ENCODE results near the gene NRDE2. TPM values are rescaled to one million over a fixed set of nuclear protein-coding genes. Genes with fewer than 3 reads are reported as not detected.

The NRDE2 gene
- total RNA-seq, 1 experiment from 2014 or later = 3.6 TPM

GRCh38 chr14:90276646-90277367 lies 54.9 kb downstream of the NRDE2 start:
- peak; percentile 76 for DNase-seq
- Histone ChIP-seq H3K4me3 (ENCODE audit: insufficient read depth, low read depth, low read length) (no peak overlapping the region), H3K36me3 (replicated peaks; ENCODE audit: control insufficient read depth, insufficient read depth, low read length) (peaks cover 7% of the 10 kb centered on the region), H3K27me3 (ENCODE audit: control insufficient read depth, insufficient read depth, low read length) (no peaks in the 10 kb centered on the region)

GRCh38 chr14:90275820-90276219 lies 55.9 kb downstream of the NRDE2 start:
- Histone ChIP-seq H3K4me3 (ENCODE audit: insufficient read depth, low read depth, low read length) (no peak overlapping the region), H3K36me3 (replicated peaks; ENCODE audit: control insufficient read depth, insufficient read depth, low read length) (peaks cover 10% of the 10 kb centered on the region), H3K27me3 (ENCODE audit: control insufficient read depth, insufficient read depth, low read length) (no peaks in the 10 kb centered on the region)
- no peak for DNase-seq

DNA sequence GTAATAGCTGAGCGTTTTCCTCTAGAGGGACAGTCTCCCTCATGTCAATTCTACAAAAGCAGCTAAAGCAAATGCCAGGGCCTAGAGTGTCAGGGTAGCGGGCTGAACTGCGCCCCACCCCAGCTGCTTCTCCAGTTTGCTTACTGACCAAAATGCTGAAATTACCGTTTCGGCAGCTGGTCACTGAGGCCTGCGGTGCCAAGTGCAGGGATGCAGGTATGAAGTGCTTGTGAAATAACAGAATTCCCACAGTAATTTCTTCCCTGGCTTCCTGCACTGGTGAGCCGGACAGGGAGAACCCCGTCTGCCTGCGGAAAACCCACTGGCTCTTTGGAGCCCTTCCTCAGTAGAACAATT lies 56.3 kb downstream of the NRDE2 start:
- no peaks in the 10 kb centered on the region for H3K27me3 ChIP-seq (ENCODE audit: control insufficient read depth, insufficient read depth, low read length)
- no peak overlapping the region for H3K4me3 ChIP-seq (ENCODE audit: insufficient read depth, low read depth, low read length)
- H3K36me3 ChIP-seq (replicated peaks; ENCODE audit: control insufficient read depth, insufficient read depth, low read length) = peaks cover 14% of the 10 kb centered on the region
- no peak for DNase-seq

GRCh38 chr14:90274808-90275457 lies 56.8 kb downstream of the NRDE2 start:
- no peak for DNase-seq
- Histone ChIP-seq H3K36me3 (replicated peaks; ENCODE audit: control insufficient read depth, insufficient read depth, low read length) (peaks cover 15% of the 10 kb centered on the region), H3K27me3 (ENCODE audit: control insufficient read depth, insufficient read depth, low read length) (no peaks in the 10 kb centered on the region), H3K4me3 (ENCODE audit: insufficient read depth, low read depth, low read length) (no peak overlapping the region)

DNA sequence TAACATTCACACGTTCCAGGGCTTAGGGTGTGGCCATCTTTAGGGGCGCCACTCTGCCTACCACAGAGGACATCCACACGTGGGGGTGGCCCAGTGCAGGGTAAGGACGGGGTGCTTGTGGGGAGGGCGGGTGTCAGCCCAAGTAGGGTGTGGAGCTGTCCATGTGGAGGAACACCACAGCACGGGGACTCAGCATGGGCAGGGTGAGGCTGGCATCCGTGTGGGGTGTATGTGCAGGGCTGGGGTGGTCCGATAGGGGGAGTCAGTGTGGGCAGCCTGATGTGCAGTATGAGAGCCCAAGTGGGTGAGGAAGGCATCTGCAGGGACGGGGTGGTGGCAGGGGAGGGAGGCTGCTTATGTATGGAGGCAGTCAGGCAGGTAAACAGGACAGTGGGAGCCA lies 57.7 kb downstream of the NRDE2 start:
- no peaks in the 10 kb centered on the region for H3K27me3 ChIP-seq (ENCODE audit: control insufficient read depth, insufficient read depth, low read length)
- H3K4me3 ChIP-seq (ENCODE audit: insufficient read depth, low read depth, low read length) = no peak overlapping the region
- H3K36me3 ChIP-seq (replicated peaks; ENCODE audit: control insufficient read depth, insufficient read depth, low read length) = peaks cover 18% of the 10 kb centered on the region
- peak; percentile 70 for DNase-seq

- no peak overlapping the region for H3K4me3 ChIP-seq (ENCODE audit: insufficient read depth, low read depth, low read length)
- no peak for DNase-seq
- peaks cover 22% of the 10 kb centered on the region for H3K36me3 ChIP-seq (replicated peaks; ENCODE audit: control insufficient read depth, insufficient read depth, low read length)
- H3K27me3 ChIP-seq (ENCODE audit: control insufficient read depth, insufficient read depth, low read length) = no peaks in the 10 kb centered on the region
Measured at GRCh38 chr14:90273532-90273931, 58.2 kb downstream of the NRDE2 start.

- no peak overlapping the region for H3K4me3 ChIP-seq (ENCODE audit: insufficient read depth, low read depth, low read length)
- no peak for DNase-seq
- peaks cover 28% of the 10 kb centered on the region for H3K36me3 ChIP-seq (replicated peaks; ENCODE audit: control insufficient read depth, insufficient read depth, low read length)
- H3K27me3 ChIP-seq (ENCODE audit: control insufficient read depth, insufficient read depth, low read length) = no peaks in the 10 kb centered on the region
Measured at GRCh38 chr14:90272523-90272922, 59.2 kb downstream of the NRDE2 start.

- Histone ChIP-seq H3K36me3 (replicated peaks; ENCODE audit: control insufficient read depth, insufficient read depth, low read length) (peaks cover 51% of the 10 kb centered on the region), H3K4me3 (ENCODE audit: insufficient read depth, low read depth, low read length) (no peak overlapping the region), H3K27me3 (ENCODE audit: control insufficient read depth, insufficient read depth, low read length) (no peaks in the 10 kb centered on the region)
- no peak for DNase-seq
Measured at GRCh38 chr14:90268420-90268819, 63.3 kb downstream of the NRDE2 start.

DNA sequence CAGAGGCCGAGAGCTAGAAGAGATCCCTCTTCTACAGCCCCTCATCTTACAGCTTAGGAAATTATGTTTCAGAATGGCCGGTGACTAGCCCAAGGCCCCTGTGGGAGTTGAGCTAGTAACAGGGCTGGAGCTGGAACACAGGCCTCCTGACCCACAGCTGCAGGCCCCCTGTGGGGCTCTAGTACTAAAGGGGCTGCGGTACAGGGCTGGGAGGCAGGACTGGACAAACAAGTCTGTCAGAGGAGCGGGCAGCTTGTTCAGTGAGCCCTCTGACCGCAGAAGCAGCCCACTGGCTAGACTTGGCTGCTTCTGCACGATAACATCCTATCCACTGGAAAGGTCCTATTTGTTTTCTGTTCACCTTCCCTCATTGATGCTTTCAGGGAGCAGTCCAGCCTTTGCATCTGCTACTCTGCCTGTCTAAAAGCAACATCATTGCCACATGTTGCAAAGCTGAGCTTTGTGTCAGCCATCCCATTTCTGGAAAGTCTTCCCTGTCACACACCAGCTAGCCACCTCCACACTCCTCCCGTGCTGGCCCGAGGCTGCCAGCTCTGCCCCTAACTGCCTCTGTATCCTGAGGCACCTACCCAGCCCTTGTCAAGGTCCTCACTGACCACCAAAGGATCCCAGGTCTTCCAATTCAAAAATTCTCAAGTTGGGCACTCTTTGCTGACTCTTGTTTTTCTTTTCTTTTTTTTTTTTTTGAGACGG lies 65.1 kb downstream of the NRDE2 start:
- H3K36me3 ChIP-seq (replicated peaks; ENCODE audit: control insufficient read depth, insufficient read depth, low read length) = peaks cover 47% of the 10 kb centered on the region
- H3K27me3 ChIP-seq (ENCODE audit: control insufficient read depth, insufficient read depth, low read length) = no peaks in the 10 kb centered on the region
- H3K4me3 ChIP-seq (ENCODE audit: insufficient read depth, low read depth, low read length) = no peak overlapping the region
- no peak for DNase-seq

DNA sequence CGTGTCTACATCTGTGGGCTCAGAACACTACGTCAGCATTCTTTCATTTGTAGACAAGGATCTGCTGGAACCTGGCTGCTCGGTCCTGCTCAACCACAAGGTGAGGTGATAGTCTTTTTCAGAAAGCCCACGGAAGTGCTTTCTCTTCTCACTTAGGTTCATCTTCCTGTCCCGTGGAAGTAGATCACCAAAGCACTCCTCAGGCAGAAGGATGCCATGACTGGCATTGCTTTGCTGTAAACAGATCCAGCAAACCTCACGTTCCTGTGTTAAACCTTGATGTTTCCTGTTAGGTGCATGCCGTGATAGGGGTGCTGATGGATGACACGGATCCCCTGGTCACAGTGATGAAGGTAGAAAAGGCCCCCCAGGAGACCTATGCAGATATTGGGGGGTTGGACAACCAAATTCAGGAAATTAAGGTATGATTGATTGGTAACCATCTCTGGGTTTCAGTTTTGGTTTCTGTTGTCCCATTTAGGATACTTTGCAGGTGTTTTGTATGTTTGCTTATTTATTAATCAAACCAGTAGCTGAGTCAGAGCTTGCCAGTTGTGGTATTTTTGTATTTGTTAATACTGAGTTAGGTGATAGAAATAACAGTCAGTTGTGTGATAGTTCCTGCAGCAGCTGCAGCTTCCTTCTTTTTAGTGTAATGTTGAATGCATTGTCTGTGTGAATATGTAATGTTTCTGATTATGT lies 67.8 kb downstream of the NRDE2 start:
- no peak for DNase-seq
- no peaks in the 10 kb centered on the region for H3K27me3 ChIP-seq (ENCODE audit: control insufficient read depth, insufficient read depth, low read length)
- peaks cover 41% of the 10 kb centered on the region for H3K36me3 ChIP-seq (replicated peaks; ENCODE audit: control insufficient read depth, insufficient read depth, low read length)
- H3K4me3 ChIP-seq (ENCODE audit: insufficient read depth, low read depth, low read length) = no peak overlapping the region

- peak within 1 kb of the TSS; percentile 92 for H3K4me3 ChIP-seq (ENCODE audit: insufficient read depth, low read depth, low read length)
- H3K36me3 ChIP-seq (replicated peaks; ENCODE audit: control insufficient read depth, insufficient read depth, low read length) = peaks cover 7% of the 10 kb centered on the region
- peak; percentile 89 for DNase-seq
- H3K27me3 ChIP-seq (ENCODE audit: control insufficient read depth, insufficient read depth, low read length) = no peaks in the 10 kb centered on the region
Measured at GRCh38 chr14:90256354-90257131, 75.2 kb downstream of the NRDE2 start, which contains the start of gene PSMC1. Gene PSMC1, plus strand, starts transcription at chr14:90256553. Its CDS starts 45 bp downstream, at chr14:90256598.

DNA sequence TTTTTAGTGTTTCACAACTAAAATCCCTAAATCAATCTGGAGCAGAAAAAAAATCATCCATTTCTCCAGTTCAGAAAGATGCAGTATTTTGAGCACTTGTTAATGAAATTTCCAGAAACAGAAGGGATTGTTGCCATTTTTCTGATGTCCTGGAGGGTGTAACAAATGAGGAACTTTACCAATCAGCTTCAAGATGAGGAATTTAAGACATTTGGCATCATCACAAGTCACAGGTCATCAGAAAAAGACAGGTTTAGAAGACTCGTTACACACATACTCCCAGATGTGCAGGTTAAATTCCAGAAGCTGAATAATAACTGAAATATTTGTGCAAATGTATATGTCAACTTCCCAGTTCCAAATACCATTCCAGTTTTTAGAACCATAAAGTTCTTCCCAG lies 75.9 kb downstream of the NRDE2 start:
- DNase-seq = peak; percentile 9
- Histone ChIP-seq H3K4me3 (ENCODE audit: insufficient read depth, low read depth, low read length) (no peak overlapping the region; the same call in none of the 2 replicates), H3K36me3 (replicated peaks; ENCODE audit: control insufficient read depth, insufficient read depth, low read length) (peaks cover 5% of the 10 kb centered on the region), H3K27me3 (ENCODE audit: control insufficient read depth, insufficient read depth, low read length) (no peaks in the 10 kb centered on the region)

DNA sequence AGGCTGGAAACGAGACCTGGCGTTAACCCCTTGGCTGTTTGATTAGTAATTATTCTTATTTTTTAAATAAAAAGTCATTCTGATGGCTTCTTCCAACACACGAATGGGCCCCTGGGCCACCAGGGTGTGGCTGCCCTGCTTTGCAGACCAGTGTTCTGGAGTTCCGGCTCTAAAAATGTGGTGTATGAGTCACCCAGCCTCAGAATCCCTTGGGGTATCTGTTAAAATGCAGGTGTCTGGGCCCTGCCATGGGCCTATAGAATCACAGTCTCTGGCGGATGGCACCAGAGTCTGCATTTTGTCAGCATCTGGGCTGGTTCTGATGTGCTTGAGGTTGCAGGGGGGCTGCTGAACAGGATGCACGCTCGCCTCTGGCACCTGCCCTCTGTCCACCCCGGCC lies 77.9 kb downstream of the NRDE2 start:
- H3K27me3 ChIP-seq (ENCODE audit: control insufficient read depth, insufficient read depth, low read length) = no peaks in the 10 kb centered on the region
- DNase-seq = no peak
- H3K36me3 ChIP-seq (replicated peaks; ENCODE audit: control insufficient read depth, insufficient read depth, low read length) = no peaks in the 10 kb centered on the region

GRCh38 chr14:90248594-90248993 lies 83.1 kb downstream of the NRDE2 start:
- no peak for DNase-seq
- Histone ChIP-seq H3K36me3 (replicated peaks; ENCODE audit: control insufficient read depth, insufficient read depth, low read length) (no peaks in the 10 kb centered on the region), H3K4me3 (ENCODE audit: insufficient read depth, low read depth, low read length) (no peak overlapping the region), H3K27me3 (ENCODE audit: control insufficient read depth, insufficient read depth, low read length) (no peaks in the 10 kb centered on the region)

More for the DNA sequence above, 77.9 kb downstream of the NRDE2 start:
- no peak overlapping the region for H3K4me3 ChIP-seq (ENCODE audit: insufficient read depth, low read depth, low read length)
